Bronchial epithelial cell (primary cell): ENCODE results near the gene ZNF444. TPM values are rescaled to one million over a fixed set of nuclear protein-coding genes. Genes with fewer than 3 reads are reported as not detected.

Experiments
- DNase-seq: peaks from one replicate; pipeline ENCODE4 v3.0.0-alpha.2; 2010; ENCODE audit warnings: low read depth
- FAIRE-seq: peaks from 2 replicates; lab custom pipeline; 2011; peaks lifted over from hg19 to GRCh38; lab: Jason Lieb, UNC
- H3K27me3 ChIP-seq: 2 replicates; pipeline ENCODE4 v1.5.1; 2011; ENCODE audit warnings: low read length; ENCODE audit not compliant: control insufficient read depth, insufficient read depth
- H3K36me3 ChIP-seq: 2 replicates; pipeline ENCODE4 v1.5.1; 2011; ENCODE audit warnings: low read length; ENCODE audit not compliant: control insufficient read depth, insufficient read depth
- H3K4me3 ChIP-seq: 2 replicates; pipeline ENCODE4 v1.5.1; 2011; ENCODE audit warnings: mild to moderate bottlenecking, low read depth, low read length, control low read depth
- CTCF ChIP-seq: IDR thresholded peaks from 2 replicates; pipeline ENCODE4 v1.5.1; 2011; ENCODE audit warnings: mild to moderate bottlenecking, moderate library complexity, low read length, control low read depth, inconsistent platforms; ENCODE audit not compliant: insufficient read depth, severe bottlenecking
- total RNA-seq: library from RNA; depleted of rRNA; stranded (reverse); fragments of >200 nt; gene quantifications from 2 replicates; pipeline ENCODE4 v1.2.1, GENCODE V29; 2014

The ZNF444 gene
- total RNA-seq, 1 donor from 2014 or later, result 4.2 TPM

GRCh38 chr19:56176881-56177280 is 35.8 kb downstream of the ZNF444 start:
- TF ChIP-seq CTCF, result no peak
- no peaks in the 10 kb centered on the region for H3K36me3 ChIP-seq
- no peak for DNase-seq
- H3K27me3 ChIP-seq, result no peaks in the 10 kb centered on the region
- no peak for FAIRE-seq
- no peak overlapping the region for H3K4me3 ChIP-seq

GRCh38 chr19:56177564-56178243 is 36.6 kb downstream of the ZNF444 start:
- Histone ChIP-seq H3K27me3 (no peaks in the 10 kb centered on the region), H3K36me3 (no peaks in the 10 kb centered on the region), H3K4me3 (no peak overlapping the region)
- no peak for DNase-seq
- no peak for FAIRE-seq
- no peak for TF ChIP-seq CTCF

DNA sequence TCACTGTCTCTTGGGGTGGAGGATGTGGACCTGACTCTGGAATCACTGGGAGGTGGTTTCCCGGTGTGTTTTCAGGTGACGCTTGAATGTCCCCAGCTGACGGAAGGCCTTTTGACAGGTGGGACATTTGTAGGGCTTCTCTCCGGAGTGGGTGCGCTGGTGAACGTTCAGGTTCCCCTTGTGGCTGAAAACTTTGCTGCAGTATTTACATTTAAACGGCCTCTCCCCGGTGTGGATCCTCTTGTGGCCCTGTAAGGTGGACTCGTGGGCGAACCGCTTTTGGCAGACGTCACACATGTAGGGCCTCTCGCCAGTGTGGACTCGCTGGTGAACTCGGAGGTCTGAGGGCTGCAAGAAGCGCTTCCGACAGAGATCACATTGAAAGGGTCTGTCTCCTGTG is 48.7 kb downstream of the ZNF444 start:
- FAIRE-seq, result no peak
- Histone ChIP-seq H3K4me3 (no peak overlapping the region), H3K27me3 (no peaks in the 10 kb centered on the region), H3K36me3 (no peaks in the 10 kb centered on the region)
- TF ChIP-seq CTCF, result no peak
- DNase-seq, result no peak

DNA sequence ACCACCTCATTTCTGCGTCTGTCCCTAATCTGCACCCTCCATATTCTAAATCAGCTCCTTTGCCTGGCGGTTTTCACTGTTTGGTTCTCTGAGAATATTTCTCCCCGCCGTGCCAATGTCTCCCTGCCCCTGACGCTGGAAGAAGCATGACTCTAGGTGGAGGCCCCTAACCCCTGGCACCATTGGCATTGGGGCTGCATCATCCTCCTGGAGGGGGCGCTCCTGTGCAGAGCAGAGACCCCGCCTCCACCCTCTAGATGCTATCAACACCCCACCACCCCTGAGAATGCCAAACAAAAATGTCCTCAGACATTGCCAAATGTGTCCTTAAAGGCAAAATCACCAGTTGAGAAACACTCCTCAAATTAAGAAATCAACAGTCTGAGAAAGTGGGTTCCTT is 50.0 kb downstream of the ZNF444 start:
- H3K36me3 ChIP-seq, result no peaks in the 10 kb centered on the region
- TF ChIP-seq CTCF, result no peak
- no peaks in the 10 kb centered on the region for H3K27me3 ChIP-seq
- no peak overlapping the region for H3K4me3 ChIP-seq
- no peak for DNase-seq
- FAIRE-seq, result no peak

- H3K27me3 ChIP-seq, result no peaks in the 10 kb centered on the region
Measured at GRCh38 chr19:56191711-56192110, 50.6 kb downstream of the ZNF444 start.

More at GRCh38 chr19:56191711-56192110, 50.6 kb downstream of the ZNF444 start:
- FAIRE-seq (no peak), DNase-seq (no peak)
- H3K36me3 ChIP-seq, result no peaks in the 10 kb centered on the region
- no peak overlapping the region for H3K4me3 ChIP-seq
- no peak for TF ChIP-seq CTCF
